Activated naive CD4-positive, alpha-beta T cell treated with anti-CD3 and anti-CD28 coated beads, Interleukin-2, amount 50 U/mL, for 16 hours (primary cell): ENCODE data around the gene CDC42BPB.
"Not testable (repeated sequence)": the region's sequence is repeated elsewhere in the genome, so short reads cannot be mapped to it uniquely, and the experiment has no call there.

Source experiments
- DNase-seq: peaks from one replicate; pipeline ENCODE4 v3.0.0-alpha.2; 2020

The CDC42BPB gene

GRCh38 chr14:102907980-102908730 is 149.2 kb downstream of the CDC42BPB start:
- no peak for DNase-seq

GRCh38 chr14:102907303-102907844 is 150.0 kb downstream of the CDC42BPB start:
- DNase-seq: no peak

GRCh38 chr14:102906616-102907302 is 150.6 kb downstream of the CDC42BPB start:
- DNase-seq: no peak

GRCh38 chr14:102905116-102906108 is 151.9 kb downstream of the CDC42BPB start:
- DNase-seq: no peak

GRCh38 chr14:102903889-102904512 is 153.3 kb downstream of the CDC42BPB start:
- no peak for DNase-seq

- no peak for DNase-seq
These were observed 154.0 kb downstream of the CDC42BPB start for GRCh38 chr14:102903248-102903888.

GRCh38 chr14:102902523-102903247 is 154.7 kb downstream of the CDC42BPB start:
- no peak for DNase-seq

GRCh38 chr14:102902086-102902485 is 155.3 kb downstream of the CDC42BPB start:
- DNase-seq: no peak

- DNase-seq: no peak
These were observed 155.7 kb downstream of the CDC42BPB start for GRCh38 chr14:102901633-102902032.

GRCh38 chr14:102900631-102901571 is 156.4 kb downstream of the CDC42BPB start:
- DNase-seq: no peak

- DNase-seq: no peak
These were observed 157.8 kb downstream of the CDC42BPB start for GRCh38 chr14:102899516-102899900.

- no peak for DNase-seq
These were observed 158.4 kb downstream of the CDC42BPB start for GRCh38 chr14:102898776-102899515.

- no peak for DNase-seq
These were observed 159.1 kb downstream of the CDC42BPB start for GRCh38 chr14:102898298-102898697.

GRCh38 chr14:102897299-102898027 is 159.9 kb downstream of the CDC42BPB start:
- DNase-seq: no peak

- not testable (repeated sequence) for DNase-seq
These were observed 160.6 kb downstream of the CDC42BPB start for GRCh38 chr14:102896735-102897134.

- no peak for DNase-seq
These were observed 163.9 kb downstream of the CDC42BPB start for GRCh38 chr14:102893452-102893851.

GRCh38 chr14:102892651-102893050 is 164.7 kb downstream of the CDC42BPB start:
- DNase-seq: no peak

- no peak for DNase-seq
These were observed 165.8 kb downstream of the CDC42BPB start for GRCh38 chr14:102891556-102891955.
